HL-60 (cell line): Measurements from ENCODE around the gene PRRC2B.

ENCODE experiments used
- CTCF ChIP-seq: IDR thresholded peaks from one replicate; pipeline ENCODE4 v1.5.1; 2011; ENCODE audit warnings: low read length, control low read depth, inconsistent platforms; ENCODE audit not compliant: insufficient read depth
- POLR2AphosphoS5 ChIP-seq: IDR thresholded peaks from 2 replicates; pipeline ENCODE4 v1.6.1; 2012; ENCODE audit warnings: low read depth
- REST ChIP-seq: IDR thresholded peaks from 2 replicates; pipeline ENCODE4 v1.6.1; 2012; ENCODE audit warnings: low read depth; ENCODE audit not compliant: insufficient replicate concordance
- SPI1 ChIP-seq: IDR thresholded peaks from 2 replicates; pipeline ENCODE4 v1.6.1; 2012; ENCODE audit warnings: low read depth, mild to moderate bottlenecking, borderline replicate concordance

- TF ChIP-seq SPI1 (no peak), CTCF (no peak), POLR2AphosphoS5 (no peak), REST (no peak)
These were observed 46.4 kb upstream of the PRRC2B start for GRCh38 chr9:131347376-131348020.
